ENCODE measurements around the gene GRHL3.

The GRHL3 gene

DNA sequence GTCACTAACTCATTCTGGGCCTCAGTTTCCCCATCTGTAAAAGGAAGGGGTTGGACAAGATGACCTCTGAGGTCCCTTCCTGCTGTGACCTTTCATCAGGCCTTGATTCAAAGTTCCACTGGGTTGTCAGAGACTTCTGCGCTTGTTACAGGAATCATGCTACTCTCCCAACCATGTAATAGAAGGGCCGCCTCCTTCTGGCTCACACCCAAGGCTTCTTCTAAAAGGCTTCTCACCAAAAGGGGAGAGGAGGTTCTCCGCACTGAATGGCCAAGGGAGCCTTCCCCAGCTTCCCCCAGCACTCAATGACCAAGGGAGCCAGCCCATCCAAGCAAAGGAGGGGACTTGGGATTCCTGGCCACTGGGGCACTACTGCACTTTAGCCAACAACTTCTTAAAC, 42.7 kb downstream of the GRHL3 start:
- peak overlapping the region in 3 of 21 experiments; percentile 1 to 55 (median 37) for H3K27ac ChIP-seq
- no peak overlapping the region for H3K4me3 ChIP-seq

DNA sequence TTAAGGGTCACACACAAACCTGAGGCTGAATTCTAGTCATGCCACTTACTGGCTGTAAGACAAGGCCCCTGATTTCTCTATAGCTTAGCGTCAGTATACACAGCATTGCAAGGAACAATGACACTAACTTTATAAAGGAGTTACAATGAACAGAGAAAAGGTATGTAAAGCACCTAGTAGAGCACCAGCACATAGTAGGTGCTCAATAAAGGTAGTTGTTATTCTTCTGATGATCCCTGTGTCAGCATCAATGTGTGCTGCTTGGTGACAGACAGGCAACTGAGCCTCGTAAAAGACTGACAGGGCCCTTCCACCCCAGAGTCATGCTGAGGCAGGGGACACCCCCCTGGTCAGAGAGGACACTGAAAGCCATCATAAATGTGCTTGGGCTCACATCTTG, 43.2 kb downstream of the GRHL3 start:
- no peak overlapping the region for H3K4me3 ChIP-seq
- peak overlapping the region in 9 of 21 experiments; percentile 1 to 55 (median 29) for H3K27ac ChIP-seq

DNA sequence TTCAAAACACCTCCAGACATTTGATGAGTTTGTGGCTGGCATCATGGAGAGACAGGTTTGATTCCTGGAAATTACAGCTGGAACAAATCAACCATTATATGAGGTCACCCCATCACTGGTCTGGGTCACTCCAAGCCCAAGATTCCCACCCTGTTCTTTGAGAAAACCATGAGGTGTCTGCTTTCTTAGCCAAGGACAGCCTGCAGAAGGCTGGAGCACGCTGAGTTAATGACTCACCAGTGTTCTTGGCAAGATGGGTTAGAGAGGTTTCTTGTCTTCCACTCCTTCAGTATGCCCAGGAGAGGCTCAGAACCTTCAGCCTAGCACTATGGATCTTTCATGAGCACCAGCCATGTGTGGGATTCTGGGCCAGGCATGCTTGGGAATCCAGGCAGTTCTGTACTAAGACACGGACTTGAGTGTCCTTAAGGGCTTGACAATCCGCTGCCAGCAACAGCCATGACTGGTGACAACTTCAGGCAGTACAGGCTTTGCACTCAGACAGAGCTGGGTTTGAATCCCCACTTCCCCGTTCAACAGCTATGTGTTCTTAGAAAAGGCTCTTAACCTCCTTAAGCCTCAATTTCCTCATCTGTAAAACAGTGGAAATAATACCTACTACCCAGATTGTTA, 43.9 kb downstream of the GRHL3 start:
- Histone ChIP-seq H3K4me3 (no peak overlapping the region), H3K27ac (peak overlapping the region in 9 of 21 experiments; percentile 12 to 59 (median 37))

DNA sequence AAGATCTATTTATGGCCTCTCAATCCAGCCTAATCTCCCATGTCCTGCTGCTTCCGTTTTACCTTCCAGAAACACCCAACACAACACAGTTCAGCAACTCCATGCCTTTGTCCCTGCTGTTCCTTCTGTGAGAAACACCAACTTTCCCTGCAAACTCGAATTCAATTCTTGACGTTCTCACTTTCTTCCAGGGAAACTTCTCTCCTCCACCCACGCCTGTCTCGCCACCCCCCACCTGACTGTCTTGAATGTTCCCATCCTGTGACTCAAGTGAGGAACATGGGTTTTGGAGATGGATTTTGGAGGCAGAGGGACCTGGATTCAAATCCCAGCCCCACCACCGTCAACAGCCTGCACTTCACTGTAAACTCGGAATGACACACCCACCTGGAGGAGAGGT, 44.8 kb downstream of the GRHL3 start:
- H3K27ac ChIP-seq: peak overlapping the region in 8 of 21 experiments; percentile 44 to 74 (median 58)
- no peak overlapping the region for H3K4me3 ChIP-seq

DNA sequence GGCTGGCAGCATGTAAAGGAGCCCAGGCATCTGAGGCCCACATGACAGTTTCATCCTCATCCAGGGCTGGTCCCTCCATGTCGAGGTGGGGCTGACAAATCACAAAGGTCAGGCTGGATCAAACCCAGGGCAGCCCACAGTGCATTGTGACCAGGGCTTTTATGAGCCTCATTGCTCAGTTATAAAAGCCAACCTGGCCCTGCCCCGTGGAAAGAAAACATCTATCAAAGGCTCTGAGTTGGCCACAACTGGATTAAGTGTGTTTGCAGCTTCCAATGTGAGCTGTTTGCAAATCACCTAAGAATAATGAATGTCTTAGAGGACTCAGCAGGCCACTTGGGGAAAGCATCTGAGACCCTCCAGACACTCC, 45.4 kb downstream of the GRHL3 start:
- Histone ChIP-seq H3K4me3 (no peak overlapping the region), H3K27ac (peak overlapping the region in 12 of 21 experiments; percentile 2 to 74 (median 54))

DNA sequence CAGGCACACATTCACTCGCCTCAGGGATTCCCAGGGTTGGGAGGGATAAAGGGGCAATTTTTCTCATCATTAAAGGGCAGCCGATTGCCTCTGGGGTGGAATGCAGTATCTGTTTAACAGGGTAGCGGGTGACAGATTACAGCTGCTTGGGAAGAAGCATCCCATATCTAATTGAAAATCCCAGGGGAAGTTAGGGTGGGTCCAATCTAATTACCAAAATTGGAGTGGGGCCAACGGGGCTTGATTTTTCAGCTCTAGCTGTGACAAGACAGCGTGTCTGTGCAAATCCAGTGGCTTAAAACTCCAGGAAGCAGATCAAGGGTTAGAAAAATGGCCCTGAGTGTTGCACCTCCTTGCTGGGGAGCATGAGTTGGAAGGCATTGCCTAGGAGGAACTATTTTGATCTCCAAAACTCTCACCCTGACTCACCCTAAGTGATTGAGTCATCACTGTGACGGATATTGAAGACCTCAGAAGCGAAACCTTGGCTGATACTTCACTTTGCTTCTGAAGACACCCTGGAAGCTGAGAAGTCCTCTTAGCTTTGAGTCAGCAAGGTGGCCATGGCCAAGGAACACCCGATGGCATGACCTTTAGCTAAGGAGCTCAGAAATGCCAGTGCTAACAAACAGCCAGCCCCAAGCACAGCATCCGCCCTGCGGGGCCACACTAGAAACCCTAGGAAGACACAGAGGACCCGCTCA, 46.0 kb downstream of the GRHL3 start:
- peak overlapping the region in 15 of 21 experiments; percentile 5 to 77 (median 58) for H3K27ac ChIP-seq

DNA sequence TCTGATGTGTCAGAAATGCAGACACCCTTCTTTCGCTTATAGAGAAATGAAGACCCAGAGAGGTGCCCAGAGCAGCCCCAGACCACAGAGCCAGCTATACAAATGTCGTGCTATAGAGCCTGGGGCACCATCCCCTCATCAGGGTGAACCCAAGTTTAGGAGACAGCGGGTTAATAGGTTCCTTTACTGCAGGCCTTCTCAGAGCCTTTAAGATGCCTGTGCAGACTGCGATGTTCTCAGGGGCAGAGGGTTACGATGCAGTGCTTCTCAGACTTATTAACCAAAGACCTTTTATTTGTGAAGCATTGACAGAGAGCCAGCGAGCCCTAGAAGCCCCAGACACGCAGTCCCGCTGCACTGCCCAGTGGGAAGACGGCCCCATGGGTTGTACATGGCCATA, 47.5 kb downstream of the GRHL3 start:
- Histone ChIP-seq H3K4me3 (no peak overlapping the region), H3K27ac (no peak overlapping the region)

More for the DNA sequence above, 46.0 kb downstream of the GRHL3 start:
- H3K4me3 ChIP-seq: no peak overlapping the region

DNA sequence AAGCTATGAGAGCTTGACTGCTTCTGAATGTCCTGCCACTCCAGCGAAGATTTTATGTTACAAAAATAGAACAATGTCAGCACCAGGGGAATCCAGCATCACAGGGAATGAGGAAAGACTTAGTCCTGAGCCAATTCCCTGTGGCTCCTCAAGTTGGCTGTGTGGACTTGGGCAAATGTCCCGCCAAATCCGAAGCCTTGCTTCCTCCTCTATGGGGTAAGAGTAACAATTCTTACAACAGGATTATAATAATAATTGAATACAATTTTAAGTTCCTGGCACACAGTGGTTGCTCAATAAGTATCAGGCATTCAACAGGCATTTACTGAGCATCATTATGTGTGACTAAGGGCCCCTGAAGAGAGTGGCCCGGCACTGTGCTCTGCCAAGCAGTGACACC, 50.0 kb downstream of the GRHL3 start:
- Histone ChIP-seq H3K27ac (peak overlapping the region in 9 of 21 experiments; percentile 0 to 56 (median 28)), H3K4me3 (no peak overlapping the region)

DNA sequence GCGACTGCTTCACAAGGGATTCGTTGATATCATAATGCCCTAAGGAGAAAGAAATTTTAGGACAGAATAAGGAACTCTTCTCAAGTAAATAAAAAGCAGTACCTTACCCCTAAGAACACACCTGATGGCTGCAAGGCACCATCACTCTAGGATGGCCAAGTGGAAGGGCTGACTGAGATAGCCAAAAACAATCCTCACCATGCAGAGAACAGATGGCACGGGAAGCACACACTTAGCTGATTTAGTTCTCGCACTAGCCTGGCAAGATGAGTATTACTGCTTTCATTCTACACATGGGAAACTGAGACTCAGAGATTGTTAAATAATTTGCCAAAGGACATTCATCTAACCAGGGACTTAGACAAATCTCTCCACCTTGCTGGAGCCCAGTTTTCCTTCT, 50.6 kb downstream of the GRHL3 start:
- Histone ChIP-seq H3K4me3 (no peak overlapping the region), H3K27ac (peak overlapping the region in 7 of 21 experiments; percentile 0 to 56 (median 20))

DNA sequence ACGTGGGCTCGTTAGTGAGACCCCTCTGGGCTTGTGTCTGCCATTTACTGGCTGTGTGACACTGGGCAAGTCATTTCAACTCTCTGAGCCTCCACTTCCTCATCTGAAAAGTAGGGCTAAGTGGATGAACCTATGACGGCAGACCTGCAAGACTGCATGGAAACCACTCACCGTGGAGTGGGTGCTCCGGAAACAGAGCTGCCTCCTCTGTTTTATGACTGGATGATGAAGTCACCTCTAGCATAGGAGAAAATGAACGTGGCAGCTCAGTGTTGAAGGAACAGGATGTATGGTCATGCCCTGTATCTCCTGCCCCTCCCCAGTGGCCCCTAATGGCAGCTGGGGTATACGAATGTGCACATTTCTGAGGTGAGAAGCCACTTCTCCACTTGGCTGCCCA, 53.9 kb downstream of the GRHL3 start:
- H3K4me3 ChIP-seq: no peak overlapping the region
- peak overlapping the region in 15 of 21 experiments; percentile 13 to 74 (median 33) for H3K27ac ChIP-seq

DNA sequence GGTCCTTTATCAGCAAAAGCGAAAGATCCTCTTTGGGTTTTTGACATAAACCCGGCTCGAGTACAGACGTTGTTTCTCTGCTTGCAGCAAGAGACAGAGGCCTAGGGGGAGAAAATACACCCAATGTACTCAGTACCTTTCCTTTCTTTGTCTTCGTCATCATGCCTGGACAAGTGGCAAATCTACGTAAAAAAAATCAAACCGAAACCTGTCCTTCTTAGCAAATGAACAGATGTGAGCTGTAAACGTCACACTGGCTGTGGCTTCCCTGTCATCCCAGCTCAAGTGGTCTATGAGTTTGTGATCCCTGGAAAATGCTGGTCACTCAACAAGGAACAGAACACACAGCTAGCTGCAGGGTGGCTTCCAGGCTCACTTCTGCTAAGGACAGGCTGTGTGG, 54.6 kb downstream of the GRHL3 start:
- Histone ChIP-seq H3K27ac (peak overlapping the region in 15 of 21 experiments; percentile 6 to 74 (median 32)), H3K4me3 (no peak overlapping the region)

DNA sequence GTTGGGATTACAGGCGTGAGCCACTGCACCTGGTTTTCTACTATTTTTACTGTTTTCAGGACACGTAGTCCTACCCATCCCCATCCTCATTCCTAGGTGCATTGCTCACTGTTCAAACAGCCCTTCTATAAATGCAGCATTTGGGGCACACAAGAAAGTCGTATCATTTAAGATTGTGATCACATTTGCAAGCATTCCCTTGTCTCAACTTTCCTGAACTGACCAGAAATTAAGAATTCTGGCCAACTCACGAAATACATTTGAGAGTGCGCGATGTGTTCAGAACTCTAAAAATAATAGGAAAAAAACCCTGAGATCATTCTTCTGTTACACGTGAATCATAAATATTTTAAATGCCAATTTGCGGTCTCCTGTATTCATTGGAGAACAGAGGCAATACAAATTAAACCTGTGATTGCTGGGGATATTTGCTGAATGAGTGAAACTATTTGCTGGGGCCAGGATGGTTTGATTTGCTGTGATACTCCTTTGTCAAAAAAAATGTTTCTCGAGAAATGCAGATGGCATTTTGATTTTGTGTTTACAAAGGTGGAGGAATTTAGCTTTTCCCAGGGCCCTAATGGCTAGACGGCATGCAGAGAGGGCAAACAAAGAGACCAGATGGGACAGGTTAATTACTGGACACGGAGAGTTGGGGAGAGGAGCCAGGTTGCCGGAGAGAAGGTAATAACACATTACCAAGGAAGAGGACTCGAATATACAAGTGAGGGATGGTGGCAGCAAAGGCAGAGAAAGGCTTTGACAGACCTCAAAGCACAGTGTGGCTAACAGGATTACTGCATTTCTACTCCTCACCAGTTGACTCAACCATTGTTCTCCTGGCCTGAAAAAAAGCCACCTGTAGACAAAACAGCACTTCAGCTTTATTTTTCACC, 56.0 kb downstream of the GRHL3 start:
- no peak overlapping the region for H3K27ac ChIP-seq

DNA sequence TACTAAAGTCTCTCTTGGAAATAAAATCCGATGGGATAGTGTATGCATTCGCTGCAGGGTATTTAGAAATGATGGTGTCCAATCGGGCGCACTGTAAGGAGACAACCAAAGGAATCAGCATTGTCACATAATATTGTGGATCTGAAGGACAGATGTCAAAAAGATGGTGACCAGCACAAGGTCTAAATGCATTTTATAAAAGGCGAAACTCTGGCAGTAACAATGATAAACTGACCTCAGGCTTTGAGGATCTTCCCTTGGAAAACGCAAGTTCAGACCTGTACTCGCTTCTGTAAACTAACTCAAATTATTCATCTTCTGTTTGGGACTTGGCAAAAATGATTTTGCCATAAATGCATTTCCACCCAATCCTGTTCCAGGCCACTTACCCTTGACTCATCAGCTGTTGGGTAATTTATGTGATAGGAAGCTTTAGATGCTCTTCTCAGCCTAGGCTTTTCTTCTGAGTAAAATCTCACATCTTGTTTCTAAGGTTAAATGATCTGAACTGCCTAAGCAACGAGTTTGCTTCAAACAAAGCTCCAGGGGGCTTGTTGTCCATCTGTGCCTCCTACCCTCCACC, 60.7 kb downstream of the GRHL3 start:
- no peak overlapping the region for H3K4me3 ChIP-seq
- H3K27ac ChIP-seq: peak overlapping the region in 17 of 21 experiments; percentile 31 to 83 (median 69)

More for the DNA sequence above, 56.0 kb downstream of the GRHL3 start:
- H3K4me3 ChIP-seq: no peak overlapping the region

DNA sequence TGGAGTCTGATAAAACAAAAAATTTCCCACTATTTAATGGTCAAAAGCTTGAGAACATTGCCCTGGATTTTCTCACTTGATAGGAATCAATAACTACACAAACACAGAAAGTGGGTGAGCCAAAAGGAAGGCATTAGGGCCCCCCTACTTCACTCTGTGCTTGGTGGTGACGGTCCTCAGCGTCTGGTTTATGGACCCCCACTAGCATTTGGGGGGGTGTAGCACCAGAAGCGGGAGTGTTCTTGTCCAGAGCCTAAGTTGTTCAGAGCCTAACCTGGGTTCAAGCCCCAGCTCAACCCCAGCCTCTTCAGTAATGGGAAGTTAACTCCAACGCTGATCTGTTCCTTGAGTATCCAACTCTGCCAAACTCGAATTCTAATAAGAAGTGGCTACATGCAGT, 61.4 kb downstream of the GRHL3 start:
- H3K4me3 ChIP-seq: no peak overlapping the region

DNA sequence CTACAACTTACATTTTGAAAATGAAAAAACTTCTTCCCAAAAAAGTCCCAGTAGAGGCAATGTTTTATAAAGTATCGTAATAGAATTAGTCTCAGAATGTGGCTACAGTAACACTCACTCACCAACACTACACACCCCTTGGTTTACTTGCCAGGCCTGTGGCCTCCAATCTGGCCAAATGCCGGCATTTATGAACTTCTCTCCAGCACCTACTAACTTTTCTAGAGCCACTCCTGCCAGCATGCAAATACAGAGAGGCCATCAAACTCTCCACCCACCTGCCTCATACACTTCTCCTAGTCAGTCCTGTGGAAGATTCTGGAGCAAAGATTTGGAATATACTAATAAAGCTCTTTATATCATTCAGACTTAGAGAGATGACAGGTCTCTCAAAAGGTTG, 62.1 kb downstream of the GRHL3 start:
- H3K4me3 ChIP-seq: no peak overlapping the region
- H3K27ac ChIP-seq: peak overlapping the region in 16 of 21 experiments; percentile 7 to 83 (median 70)

More for the DNA sequence above, 61.4 kb downstream of the GRHL3 start:
- peak overlapping the region in 17 of 21 experiments; percentile 4 to 83 (median 69) for H3K27ac ChIP-seq

DNA sequence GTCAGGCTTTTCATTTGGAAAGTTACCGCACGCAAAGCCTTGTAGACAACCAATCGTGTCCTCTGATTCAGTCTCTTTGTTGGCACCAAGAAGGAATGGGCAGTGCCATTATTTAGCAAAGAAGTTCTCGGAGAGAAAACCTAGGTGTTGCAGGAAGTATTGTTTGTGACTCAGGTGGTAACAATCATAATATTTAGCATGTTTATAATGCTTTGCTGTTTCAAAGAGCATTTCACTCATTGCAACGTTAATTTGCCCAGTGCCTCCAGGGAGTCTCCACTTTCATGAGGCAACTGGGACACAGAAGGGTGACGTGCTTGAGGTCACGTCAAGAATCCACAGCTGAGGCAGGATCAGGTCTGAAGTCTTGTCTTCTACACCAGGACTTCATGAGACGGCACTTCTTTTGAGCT, 63.0 kb downstream of the GRHL3 start:
- Histone ChIP-seq H3K4me3 (no peak overlapping the region), H3K27ac (peak overlapping the region in 15 of 21 experiments; percentile 5 to 83 (median 74))

DNA sequence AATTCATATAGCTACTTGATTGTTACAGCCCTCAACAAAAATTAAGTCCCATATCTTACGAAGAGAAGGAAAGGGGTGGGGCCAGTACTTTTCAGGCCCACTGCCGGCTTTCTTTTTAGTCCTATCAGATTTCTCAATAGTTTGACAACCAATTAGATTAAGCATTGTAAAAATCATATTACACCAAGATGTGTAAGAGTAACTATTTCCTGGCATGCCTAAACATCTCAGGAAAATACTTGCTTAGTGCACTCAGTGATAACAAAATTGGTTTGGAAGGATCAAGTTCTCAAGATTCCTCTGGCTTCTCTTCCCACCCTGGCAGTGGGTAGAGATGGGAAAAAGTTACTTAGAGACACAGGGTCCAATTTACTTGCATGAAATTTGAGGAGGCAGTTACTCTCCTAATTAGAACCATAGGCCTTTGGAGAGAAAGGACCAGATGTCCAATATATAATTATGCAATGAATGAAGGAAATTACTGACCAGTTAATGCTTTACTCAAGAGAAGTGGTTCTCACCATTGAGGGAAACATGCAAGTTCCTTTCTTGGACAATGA, 64.3 kb downstream of the GRHL3 start:
- Histone ChIP-seq H3K27ac (peak overlapping the region in 17 of 21 experiments; percentile 5 to 83 (median 54)), H3K4me3 (no peak overlapping the region)

DNA sequence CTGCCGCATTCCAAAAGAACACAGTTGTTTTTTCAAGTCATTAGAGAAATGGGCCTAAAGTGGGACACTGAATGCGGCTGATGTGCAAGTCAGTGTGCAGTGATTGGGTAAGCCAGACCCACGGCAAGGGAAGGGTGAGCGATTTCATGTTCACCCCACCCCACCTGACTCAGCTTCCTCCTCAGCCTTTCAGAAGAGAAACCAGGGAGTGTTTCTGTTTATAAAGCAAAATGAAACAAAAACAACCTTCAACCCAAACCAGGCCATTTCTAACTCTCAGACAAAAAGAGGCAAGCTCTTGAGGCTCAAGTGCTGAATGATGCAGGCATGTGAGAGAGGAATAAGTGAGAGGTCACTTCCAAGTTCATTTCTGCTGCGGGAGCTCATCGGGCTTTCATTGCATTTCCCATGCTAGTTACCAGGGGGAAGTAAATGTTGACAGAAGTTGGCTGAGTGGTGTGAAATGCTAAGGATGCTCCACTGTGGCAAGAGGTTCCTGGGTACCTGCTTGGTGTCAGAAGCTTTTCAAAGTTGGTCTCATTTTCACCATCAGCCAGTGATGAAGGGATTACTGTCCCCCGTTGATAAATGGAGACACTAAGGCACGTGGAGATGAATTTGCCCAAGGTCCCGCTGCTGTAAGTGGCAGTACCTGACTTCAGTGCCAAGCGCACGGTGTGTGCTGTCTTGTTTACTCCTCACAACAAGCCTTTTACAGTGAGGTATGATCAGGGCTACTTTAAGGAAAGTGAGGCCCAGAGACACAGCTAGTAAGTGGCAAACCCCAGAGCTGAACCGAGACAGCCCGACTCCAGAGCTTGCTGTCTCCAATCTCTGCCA, 65.3 kb downstream of the GRHL3 start:
- no peak overlapping the region for H3K4me3 ChIP-seq
- H3K27ac ChIP-seq: peak overlapping the region in 19 of 21 experiments; percentile 25 to 83 (median 64)
